Parathyroid adenoma (tissue), 2 donors: ENCODE data around the gene PIEZO2.

Experiments
- H2AFZ ChIP-seq: fragments of 300-600 bp; sonication (generic); one replicate; pipeline ENCODE4 v1.7.0; 2017; ENCODE audit warnings: antibody characterized with exemption, mild to moderate bottlenecking
- H3K27ac ChIP-seq: fragments of 300-600 bp; sonication (generic); one replicate; pipeline ENCODE4 v1.7.0; 2017
- H3K27me3 ChIP-seq: fragments of 300-600 bp; sonication (generic); one replicate; pipeline ENCODE4 v1.7.0; 2017; ENCODE audit warnings: low read length; ENCODE audit not compliant: control insufficient read depth, insufficient read depth
- H3K36me3 ChIP-seq: fragments of 300-600 bp; sonication (generic); one replicate; pipeline ENCODE4 v1.7.0; 2017; ENCODE audit warnings: low read length; ENCODE audit not compliant: control insufficient read depth, insufficient read depth
- H3K4me1 ChIP-seq: fragments of 300-600 bp; sonication (generic); one replicate; pipeline ENCODE4 v1.7.0; 2017; ENCODE audit warnings: control low read depth
- H3K4me2 ChIP-seq: fragments of 300-600 bp; sonication (generic); one replicate; pipeline ENCODE4 v1.7.0; 2017; ENCODE audit warnings: low read length
- H3K4me3 ChIP-seq: fragments of 300-600 bp; sonication (generic); one replicate; pipeline ENCODE4 v1.7.0; 2017; ENCODE audit warnings: low read depth, low read length
- H3K79me2 ChIP-seq: fragments of 300-600 bp; sonication (generic); one replicate; pipeline ENCODE4 v1.7.0; 2017; ENCODE audit warnings: control low read depth
- H3K9ac ChIP-seq: fragments of 300-600 bp; sonication (generic); one replicate; pipeline ENCODE4 v1.7.0; 2017; ENCODE audit warnings: mild to moderate bottlenecking
- H3K9me3 ChIP-seq: fragments of 300-600 bp; sonication (generic); one replicate; pipeline ENCODE4 v1.7.0; 2017; ENCODE audit warnings: low read length; ENCODE audit not compliant: control insufficient read depth
- CTCF ChIP-seq: fragments of 300-600 bp; sonication (generic); IDR thresholded peaks from one replicate; pipeline ENCODE4 v1.7.0; 2017; ENCODE audit warnings: antibody characterized with exemption, mild to moderate bottlenecking
- donor health status: primary hyperparathyroidism.

PIEZO2 gene

DNA sequence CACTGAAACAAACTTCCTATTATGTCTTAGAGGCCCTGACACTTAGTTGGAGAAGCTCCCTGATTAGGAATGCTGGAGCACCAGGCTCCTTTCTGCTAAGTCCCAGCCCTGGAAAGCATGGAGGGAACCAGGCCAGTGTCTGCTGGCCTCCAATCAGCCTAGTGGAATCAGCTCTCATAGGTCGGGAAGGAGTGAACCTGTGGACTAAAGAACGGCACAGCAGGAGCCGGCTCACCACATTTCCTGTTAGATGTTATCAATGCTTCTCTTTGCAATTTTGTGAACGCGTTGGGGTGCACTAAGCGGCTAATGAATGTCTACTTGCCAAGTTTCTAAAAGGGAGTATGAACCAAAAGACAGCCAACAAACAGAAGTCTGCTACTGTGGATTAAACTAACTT lies 326.9 kb downstream of the PIEZO2 start:
- no peak overlapping the region for H3K4me3 ChIP-seq
- no peak overlapping the region for H3K4me2 ChIP-seq
- H3K27ac ChIP-seq, result no peak overlapping the region

DNA sequence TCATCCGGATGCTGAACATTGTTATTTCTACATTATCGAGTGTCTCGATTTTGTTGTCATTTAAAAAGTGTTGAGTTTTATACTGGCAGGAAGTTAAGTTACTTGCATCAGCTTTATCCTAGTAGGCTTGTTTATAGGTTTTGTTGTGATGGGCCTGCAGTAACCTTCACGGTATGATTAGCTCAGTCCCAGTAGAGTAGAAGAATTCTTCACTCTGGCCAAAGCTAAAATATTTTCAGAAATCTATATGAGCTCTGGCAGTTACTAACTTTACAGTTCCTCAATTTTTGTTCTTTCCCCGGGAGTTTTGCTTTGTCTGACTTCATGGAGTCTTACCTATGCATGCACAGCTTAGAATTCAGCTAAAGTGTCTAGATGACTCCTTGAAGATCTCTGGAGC lies 328.7 kb downstream of the PIEZO2 start:
- Histone ChIP-seq H3K4me2 (no peak overlapping the region), H3K9ac (no peak overlapping the region), H2AFZ (no peak overlapping the region), H3K4me1 (no peaks in the 10 kb centered on the region), H3K9me3 (no peaks in the 10 kb centered on the region), H3K27me3 (no peaks in the 10 kb centered on the region), H3K4me3 (no peak overlapping the region), H3K36me3 (no peaks in the 10 kb centered on the region), H3K27ac (no peak overlapping the region), H3K79me2 (no peaks in the 10 kb centered on the region)
- no peak for TF ChIP-seq CTCF

More for the DNA sequence above, 326.9 kb downstream of the PIEZO2 start:
- H3K9me3 ChIP-seq, result no peaks in the 10 kb centered on the region
- H3K36me3 ChIP-seq, result no peaks in the 10 kb centered on the region
- no peaks in the 10 kb centered on the region for H3K4me1 ChIP-seq
- H3K9ac ChIP-seq, result no peak overlapping the region
- no peaks in the 10 kb centered on the region for H3K27me3 ChIP-seq
- H3K79me2 ChIP-seq, result no peaks in the 10 kb centered on the region
- H2AFZ ChIP-seq, result no peak overlapping the region
- TF ChIP-seq CTCF, result no peak

DNA sequence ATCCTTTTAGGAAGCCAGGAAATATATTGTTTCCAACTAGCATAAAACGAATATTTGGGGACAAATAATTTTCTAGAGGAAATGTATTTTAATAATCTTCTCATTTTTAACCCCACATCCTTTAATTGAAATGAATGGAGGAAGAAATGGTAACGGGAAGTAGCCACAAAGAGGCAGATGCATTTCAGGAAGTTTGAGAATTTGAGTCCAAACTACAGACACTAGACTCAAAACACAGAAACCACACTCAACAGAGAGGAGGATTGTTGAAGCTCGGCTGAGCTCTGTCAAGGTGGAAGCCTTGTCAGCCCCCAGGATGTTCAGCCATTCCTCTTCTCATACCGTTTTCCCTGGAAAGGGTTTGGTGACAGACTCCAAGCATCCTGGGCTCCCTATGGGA lies 335.0 kb downstream of the PIEZO2 start:
- Histone ChIP-seq H3K4me2 (no peak overlapping the region), H3K36me3 (no peaks in the 10 kb centered on the region), H3K9me3 (no peaks in the 10 kb centered on the region), H3K27me3 (no peaks in the 10 kb centered on the region), H2AFZ (no peak overlapping the region), H3K27ac (no peak overlapping the region), H3K9ac (no peak overlapping the region), H3K4me3 (no peak overlapping the region), H3K79me2 (no peaks in the 10 kb centered on the region), H3K4me1 (no peaks in the 10 kb centered on the region)
- TF ChIP-seq CTCF, result no peak

DNA sequence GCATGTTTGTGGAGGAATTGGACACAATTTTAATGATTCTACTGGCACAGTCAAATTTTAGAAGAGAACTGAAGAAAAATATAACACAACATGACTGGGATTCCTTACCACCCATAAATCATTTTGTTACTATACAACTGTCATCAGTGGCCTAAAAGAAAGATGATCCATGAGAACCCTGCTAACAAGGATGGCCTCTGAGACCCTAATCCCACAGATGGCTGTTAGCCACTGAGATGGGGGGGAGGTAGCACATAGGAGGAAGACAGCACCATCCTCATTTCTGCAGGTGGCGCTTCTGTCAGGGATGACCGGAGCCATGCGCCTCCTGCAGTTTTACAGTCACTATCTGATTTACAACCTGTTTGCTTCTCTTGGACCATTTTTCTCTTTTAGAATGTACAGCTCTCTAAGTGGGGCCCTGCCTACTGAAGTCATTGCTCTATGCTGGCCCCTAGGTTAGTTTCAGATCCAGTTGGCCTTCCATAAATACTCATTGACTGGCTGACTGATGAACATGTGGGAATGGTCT lies 343.7 kb downstream of the PIEZO2 start:
- Histone ChIP-seq H3K27ac (no peak overlapping the region), H3K79me2 (no peaks in the 10 kb centered on the region), H2AFZ (no peak overlapping the region), H3K9ac (no peak overlapping the region), H3K4me2 (no peak overlapping the region), H3K27me3 (no peaks in the 10 kb centered on the region), H3K9me3 (no peaks in the 10 kb centered on the region), H3K4me3 (no peak overlapping the region), H3K36me3 (no peaks in the 10 kb centered on the region), H3K4me1 (no peaks in the 10 kb centered on the region)
- no peak for TF ChIP-seq CTCF

- H3K9ac ChIP-seq, result no peak overlapping the region
- no peak overlapping the region for H2AFZ ChIP-seq
- no peak for TF ChIP-seq CTCF
- no peaks in the 10 kb centered on the region for H3K4me1 ChIP-seq
- H3K4me2 ChIP-seq, result no peak overlapping the region
- no peak overlapping the region for H3K4me3 ChIP-seq
- H3K79me2 ChIP-seq, result no peaks in the 10 kb centered on the region
- no peaks in the 10 kb centered on the region for H3K27me3 ChIP-seq
- no peaks in the 10 kb centered on the region for H3K36me3 ChIP-seq
- H3K9me3 ChIP-seq, result no peaks in the 10 kb centered on the region
- H3K27ac ChIP-seq, result no peak overlapping the region
These were observed 345.2 kb downstream of the PIEZO2 start for GRCh38 chr18:10804126-10804525.
